HG02852 (cell line): Measurements from ENCODE around the gene TBC1D16.
A peak's percentile ranks its signal among the peaks of the same experiment; 100 is the strongest.
"Not testable (repeated sequence)": the region's sequence is repeated elsewhere in the genome, so short reads cannot be mapped to it uniquely, and the experiment has no call there.

Source experiments
- ATAC-seq: cut with Tn5 transposase; IDR thresholded peaks from one replicate; pipeline ENCODE4 v1.9.1; 2021; ENCODE audit warnings: mild to moderate bottlenecking, moderate library complexity; ENCODE audit not compliant: unreplicated experiment

The TBC1D16 gene

GRCh38 chr17:80051681-80052080, 16.0 kb upstream of the TBC1D16 start:
- ATAC-seq = no peak

GRCh38 chr17:80050706-80051105, 15.0 kb upstream of the TBC1D16 start:
- no peak for ATAC-seq

- ATAC-seq = no peak
Measured at GRCh38 chr17:80049986-80050385, 14.3 kb upstream of the TBC1D16 start.

DNA sequence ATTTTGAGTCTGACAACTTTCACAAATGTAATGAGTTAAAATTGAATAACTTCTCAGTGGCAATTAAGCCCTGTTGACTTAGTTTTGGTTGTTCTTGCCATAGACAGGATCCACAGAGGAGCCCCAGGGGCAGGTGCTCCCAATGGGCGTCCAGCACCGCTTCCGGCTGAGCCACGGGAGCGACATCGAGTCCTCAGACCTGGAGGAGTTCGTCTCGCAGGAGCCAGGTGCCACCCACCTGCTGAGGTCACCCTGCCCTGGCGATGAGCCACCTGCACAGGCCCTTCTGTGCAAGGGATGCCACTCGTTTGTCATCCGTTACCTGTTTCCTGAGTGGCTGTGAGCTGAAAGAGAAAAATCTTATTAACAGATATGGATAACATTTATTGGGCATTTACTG, 11.5 kb upstream of the TBC1D16 start:
- no peak for ATAC-seq

DNA sequence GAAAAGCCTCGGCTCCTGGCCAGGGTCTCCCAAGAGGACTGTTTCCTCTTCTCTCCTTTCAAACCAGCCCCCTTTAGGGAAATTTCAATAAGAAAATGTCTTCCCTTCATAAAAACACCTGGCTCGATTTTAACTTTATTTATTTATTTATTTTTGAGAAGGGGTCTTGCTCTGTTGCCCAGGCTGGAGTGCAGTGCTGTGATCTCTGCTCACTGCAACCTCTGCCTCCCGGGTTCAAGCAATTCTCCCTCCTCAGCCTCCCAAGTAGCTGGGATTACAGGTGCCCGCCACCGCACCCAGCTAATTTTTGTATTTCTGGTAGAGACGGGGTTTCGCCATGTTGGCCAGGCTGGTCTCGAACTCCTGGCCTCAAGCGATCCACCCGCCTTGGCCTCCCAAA, 11.0 kb upstream of the TBC1D16 start:
- ATAC-seq = not testable (repeated sequence)

- no peak for ATAC-seq
Measured at GRCh38 chr17:80045703-80046102, 10.0 kb upstream of the TBC1D16 start.

DNA sequence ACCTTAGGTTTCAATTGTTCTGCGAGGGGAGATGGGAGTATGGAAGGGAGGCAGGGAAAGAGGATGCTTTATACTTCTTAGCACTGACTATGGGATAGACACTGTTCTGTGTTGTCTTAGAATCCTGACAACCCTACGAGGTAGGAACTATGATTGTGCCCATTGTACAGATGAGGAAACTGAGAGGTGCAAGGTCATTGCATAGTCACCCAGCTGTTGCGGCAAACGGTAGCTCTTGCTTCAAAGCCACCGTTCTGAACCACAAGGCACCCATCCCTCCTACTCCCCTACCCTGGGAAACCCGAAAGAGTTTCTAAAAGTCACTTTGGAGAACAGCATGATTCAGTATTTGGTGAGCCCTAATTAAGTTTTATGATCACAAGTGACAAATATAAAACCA, 8.3 kb upstream of the TBC1D16 start:
- no peak for ATAC-seq

DNA sequence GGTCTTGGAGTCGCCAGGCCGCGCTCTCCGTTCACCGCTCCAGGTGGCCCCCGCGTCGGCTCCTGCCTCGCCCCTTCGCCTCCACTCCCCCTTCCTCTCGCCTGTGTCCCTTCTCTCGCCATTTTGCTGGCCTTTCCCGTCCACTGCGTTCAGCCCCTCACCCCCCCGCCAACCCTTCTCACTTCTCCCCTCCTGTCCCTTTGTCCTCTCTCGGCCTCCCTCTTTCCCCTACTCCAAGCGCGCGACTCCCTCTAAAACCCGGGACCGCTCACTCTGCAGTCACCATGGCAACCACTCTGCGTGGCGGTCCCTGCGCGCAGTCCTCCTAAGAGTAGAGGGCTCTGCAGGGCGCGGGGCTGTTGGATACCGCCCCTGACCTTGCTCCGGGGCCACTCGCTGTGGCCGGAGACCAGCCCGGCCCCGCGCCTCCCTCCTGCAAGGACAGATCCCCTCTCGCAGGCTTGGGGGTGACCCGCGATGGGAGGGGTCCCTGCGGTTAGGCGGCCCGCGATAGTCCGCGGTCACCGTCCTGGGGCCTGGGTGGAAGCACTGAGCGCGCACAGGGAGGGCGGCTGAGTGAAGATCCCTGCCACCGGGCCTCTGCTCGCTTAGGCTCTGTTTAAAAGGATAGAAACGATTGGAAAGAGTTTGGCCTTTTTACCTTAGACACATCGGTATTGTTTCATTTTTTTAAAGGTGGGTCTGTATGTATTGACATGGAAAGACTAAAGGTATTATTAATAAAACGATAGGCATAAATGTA, 1.2 kb upstream of the TBC1D16 start:
- peak; percentile 10 for ATAC-seq

- peak; percentile 57 for ATAC-seq
Measured at GRCh38 chr17:80035937-80036714, 454 bp upstream of the TBC1D16 start, which contains the start of gene CCDC40. Gene CCDC40, plus strand, starts transcription at chr17:80036642. Its CDS starts 21 bp downstream, at chr17:80036663.

- peak; percentile 29 for ATAC-seq
Measured at GRCh38 chr17:80034791-80035686, 633 bp downstream of the TBC1D16 start.

GRCh38 chr17:80033840-80034239, 1.8 kb downstream of the TBC1D16 start:
- ATAC-seq = no peak

DNA sequence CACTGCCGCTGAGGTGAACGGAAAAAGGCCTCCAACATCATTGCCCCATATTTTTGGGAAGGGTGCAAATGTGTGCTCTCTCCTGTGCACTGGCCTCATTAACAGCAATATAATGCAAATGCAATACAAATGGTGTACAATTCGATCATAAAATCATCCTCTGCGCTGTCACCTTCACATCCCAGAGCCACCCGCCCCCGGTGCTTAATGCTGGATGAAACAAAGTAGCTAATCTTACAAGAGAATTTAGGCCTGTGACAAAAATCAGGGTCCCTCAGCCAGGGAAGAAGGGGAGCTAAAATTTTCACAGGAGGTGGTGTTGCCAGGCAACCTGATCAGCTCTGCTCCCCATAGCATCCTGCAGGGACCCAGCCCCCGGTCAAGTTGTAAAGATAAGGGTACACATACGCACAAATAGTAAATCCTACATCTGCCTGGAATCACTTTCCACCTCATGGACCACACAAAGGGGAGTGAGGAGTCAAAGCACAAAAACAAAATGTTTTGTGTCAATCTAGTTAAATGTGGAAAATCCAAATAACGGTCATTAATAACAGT, 3.0 kb downstream of the TBC1D16 start:
- ATAC-seq = no peak

DNA sequence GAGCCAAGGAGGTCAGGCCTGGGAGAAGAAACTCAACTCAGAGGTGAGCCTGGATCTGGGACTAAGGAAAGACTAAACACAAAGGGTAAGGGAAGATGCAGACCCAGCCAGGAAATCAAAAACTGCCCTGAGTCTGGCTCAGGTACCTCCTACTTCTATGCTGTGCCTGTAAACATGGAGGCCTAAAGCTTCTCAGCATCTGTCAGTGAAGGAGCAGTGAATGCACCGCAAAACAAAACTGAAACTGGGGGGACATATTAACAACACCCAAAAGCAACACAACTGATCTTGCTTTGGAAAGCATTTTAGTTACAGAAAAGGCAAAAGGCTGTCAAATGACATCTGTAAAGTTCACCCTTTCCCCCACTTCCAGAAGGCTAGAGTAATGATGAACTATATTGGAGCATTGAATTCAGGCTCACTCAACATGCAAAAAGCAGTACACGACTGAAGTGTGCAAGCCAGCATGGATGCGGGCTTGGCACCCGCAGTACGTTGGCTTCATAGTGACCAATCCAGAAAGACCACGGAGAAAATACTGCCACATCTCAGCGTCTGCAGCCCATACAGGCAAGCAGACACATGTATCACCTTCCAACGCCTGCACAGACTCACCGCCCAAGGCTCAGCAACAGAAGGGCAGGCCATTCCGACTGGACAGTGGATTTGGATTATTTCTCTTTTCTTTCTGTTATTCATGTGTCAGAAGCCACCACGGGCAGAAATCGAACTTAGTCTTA, 3.8 kb downstream of the TBC1D16 start:
- ATAC-seq = no peak

- ATAC-seq = no peak
Measured at GRCh38 chr17:80030730-80031410, 4.8 kb downstream of the TBC1D16 start.

DNA sequence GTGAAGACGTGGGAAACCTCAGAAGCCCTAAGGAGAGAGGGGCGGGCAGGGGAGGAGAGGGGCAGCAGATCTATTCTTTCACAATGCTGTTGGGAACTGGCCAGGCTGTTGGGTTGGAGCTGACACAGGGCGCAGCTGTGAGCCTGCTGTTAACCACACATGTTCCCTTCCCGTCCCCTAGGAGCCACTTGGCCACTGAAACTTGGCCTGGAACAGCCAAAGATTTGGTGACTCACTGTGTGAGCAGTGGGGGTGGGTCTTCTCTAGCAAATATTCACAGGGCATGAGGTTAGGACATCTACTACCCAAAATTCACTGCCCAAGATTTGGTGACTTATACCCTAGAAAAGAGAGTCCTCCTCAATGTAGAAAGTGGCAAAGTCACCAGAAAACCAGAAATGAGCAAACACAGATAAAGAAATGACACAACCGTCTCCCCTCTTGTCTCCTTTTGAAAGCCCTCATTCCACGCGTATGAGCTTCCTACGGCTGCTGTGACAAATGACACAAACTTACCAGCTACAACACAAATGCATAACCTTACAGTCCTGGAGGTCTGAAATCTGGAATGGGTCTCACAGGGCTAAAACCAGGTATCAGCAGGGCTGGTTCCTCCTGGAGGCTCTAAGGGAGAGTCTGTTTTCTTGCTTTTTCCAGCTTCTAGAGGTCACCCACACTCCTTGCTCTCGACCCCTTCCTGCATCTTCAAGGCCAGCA, 6.3 kb downstream of the TBC1D16 start:
- no peak for ATAC-seq

DNA sequence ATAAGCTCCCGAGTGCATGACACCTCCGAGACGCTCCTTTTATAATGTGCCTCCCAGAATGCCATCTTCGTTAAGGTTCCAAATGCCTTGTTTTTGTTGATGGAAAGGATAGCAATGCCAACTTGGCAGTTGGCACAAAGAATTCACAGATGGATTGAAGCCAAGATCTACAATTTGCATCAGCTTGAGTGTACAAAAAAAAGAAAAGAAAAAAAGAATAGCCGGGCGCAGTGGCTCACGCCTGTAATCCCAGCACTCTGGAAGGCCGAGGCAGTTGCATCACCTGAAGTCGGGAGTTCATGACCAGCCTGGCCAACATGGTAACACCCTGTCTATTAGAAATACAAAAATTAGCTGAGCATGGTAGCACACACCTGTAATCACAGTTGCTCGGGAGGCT, 7.6 kb downstream of the TBC1D16 start:
- no peak for ATAC-seq

GRCh38 chr17:80027043-80027435, 8.6 kb downstream of the TBC1D16 start:
- ATAC-seq = no peak

GRCh38 chr17:80026359-80027042, 9.2 kb downstream of the TBC1D16 start:
- ATAC-seq = no peak
